Brain microvascular endothelial cell (primary cell): ENCODE results near the gene PTPRD.
"Not testable (repeated sequence)": the region's sequence is repeated elsewhere in the genome, so short reads cannot be mapped to it uniquely, and the experiment has no call there.

Experiments used
- DNase-seq: peaks from one replicate; pipeline ENCODE4 v3.0.0-alpha.2; 2020
- H3K27ac ChIP-seq: fragments of 250-450 bp; sonication (Bioruptor Pico); 2 replicates; pipeline ENCODE4 v1.5.1; 2020; ENCODE audit warnings: mild to moderate bottlenecking, moderate library complexity
- H3K27me3 ChIP-seq: fragments of 250-450 bp; sonication (Bioruptor Pico); replicated peaks from 2 replicates; pipeline ENCODE4 v1.5.1; 2020; ENCODE audit warnings: mild to moderate bottlenecking
- H3K36me3 ChIP-seq: fragments of 250-450 bp; sonication (Bioruptor Pico); replicated peaks from 2 replicates; pipeline ENCODE4 v1.5.1; 2020; ENCODE audit warnings: mild to moderate bottlenecking
- H3K4me3 ChIP-seq: 2 replicates; pipeline ENCODE4 v1.5.1; 2011; ENCODE audit warnings: low read depth, mild to moderate bottlenecking, control low read depth, low read length, moderate library complexity
- CTCF ChIP-seq: IDR thresholded peaks from 2 replicates; pipeline ENCODE4 v1.5.1; 2011; ENCODE audit warnings: low read depth, mild to moderate bottlenecking, moderate library complexity, low read length, control low read depth, inconsistent platforms; ENCODE audit errors: missing control alignments
- in situ Hi-C: cut with HindIII; loops from 2 replicates; pipeline ENCODE4 v1.10.0; 2017; ENCODE audit warnings: low sequenced_read_pairs, low pct_ligation_motif_present

The PTPRD gene

GRCh38 chr9:8708728-8709127 lies 1904.1 kb downstream of the PTPRD start:
- Histone ChIP-seq H3K36me3 (no peaks in the 10 kb centered on the region), H3K27me3 (no peaks in the 10 kb centered on the region), H3K27ac (no peak overlapping the region), H3K4me3 (no peak overlapping the region)
- in situ Hi-C loops = no loop called here
- no peak for TF ChIP-seq CTCF
- no peak for DNase-seq

GRCh38 chr9:8706998-8707397 lies 1905.8 kb downstream of the PTPRD start:
- Histone ChIP-seq H3K36me3 (no peaks in the 10 kb centered on the region), H3K27ac (no peak overlapping the region), H3K4me3 (no peak overlapping the region), H3K27me3 (no peaks in the 10 kb centered on the region)
- in situ Hi-C loops = no loop called here
- DNase-seq = no peak
- TF ChIP-seq CTCF = no peak

GRCh38 chr9:8706531-8706930 lies 1906.3 kb downstream of the PTPRD start:
- H3K27me3 ChIP-seq = no peaks in the 10 kb centered on the region
- no peak for TF ChIP-seq CTCF
- no peaks in the 10 kb centered on the region for H3K36me3 ChIP-seq
- H3K27ac ChIP-seq = no peak overlapping the region
- H3K4me3 ChIP-seq = no peak overlapping the region
- in situ Hi-C loops = no loop called here
- DNase-seq = no peak

GRCh38 chr9:8705861-8706260 lies 1906.9 kb downstream of the PTPRD start:
- no peak for TF ChIP-seq CTCF
- in situ Hi-C loops = no loop called here
- no peak for DNase-seq
- H3K27me3 ChIP-seq = no peaks in the 10 kb centered on the region
- no peaks in the 10 kb centered on the region for H3K36me3 ChIP-seq
- no peak overlapping the region for H3K27ac ChIP-seq
- no peak overlapping the region for H3K4me3 ChIP-seq

- no peak for TF ChIP-seq CTCF
- Histone ChIP-seq H3K27me3 (no peaks in the 10 kb centered on the region), H3K36me3 (no peaks in the 10 kb centered on the region), H3K4me3 (no peak overlapping the region), H3K27ac (no peak overlapping the region)
- no peak for DNase-seq
- in situ Hi-C loops = no loop called here
Measured at GRCh38 chr9:8703904-8704303, 1908.9 kb downstream of the PTPRD start.

- in situ Hi-C loops = no loop called here
- Histone ChIP-seq H3K36me3 (no peaks in the 10 kb centered on the region), H3K27me3 (no peaks in the 10 kb centered on the region), H3K27ac (no peak overlapping the region), H3K4me3 (no peak overlapping the region)
- no peak for DNase-seq
- TF ChIP-seq CTCF = no peak
Measured at GRCh38 chr9:8701904-8702303, 1910.9 kb downstream of the PTPRD start.

GRCh38 chr9:8697565-8697964 lies 1915.2 kb downstream of the PTPRD start:
- in situ Hi-C loops, H3K27me3 ChIP-seq, H3K27ac ChIP-seq, H3K36me3 ChIP-seq, DNase-seq, H3K4me3 ChIP-seq: not testable (repeated sequence)
